ENCODE measurements around the gene EDN2. TPM values are rescaled to one million over a fixed set of nuclear protein-coding genes. Genes with fewer than 3 reads are reported as not detected.
A peak's percentile ranks its signal among the peaks of the same experiment; 100 is the strongest.

EDN2 gene
- total RNA-seq, 1 donor from 2014 or later: not detected

DNA sequence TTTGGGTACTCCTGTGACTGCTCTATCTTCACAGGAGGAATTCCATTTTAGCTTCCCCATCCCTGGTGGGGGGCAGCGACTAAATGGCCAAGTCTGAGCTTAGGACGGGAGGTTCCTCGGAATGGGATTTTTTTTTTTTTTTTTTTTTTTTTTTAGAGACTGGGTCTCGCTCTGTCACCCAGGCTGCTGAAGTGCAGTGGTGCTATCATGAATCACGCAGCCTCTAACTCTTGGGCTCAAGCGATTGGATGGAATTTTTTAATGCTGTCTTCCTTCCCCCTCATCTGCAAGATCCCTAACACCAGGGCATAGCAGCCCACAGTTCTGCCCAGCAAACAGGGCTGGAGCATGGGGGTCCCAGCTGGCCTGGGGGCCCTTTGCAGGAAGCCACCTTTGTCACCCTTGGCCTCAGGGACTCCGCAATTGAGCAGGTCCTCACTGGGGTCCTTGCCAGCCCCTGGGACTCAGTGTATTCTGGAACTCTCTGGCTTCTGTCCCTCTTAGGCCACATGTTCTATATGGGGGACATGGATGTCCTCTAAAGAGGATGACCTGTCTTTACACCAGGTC, 13.1 kb upstream of the EDN2 start:
- TF ChIP-seq, protein P1, sequence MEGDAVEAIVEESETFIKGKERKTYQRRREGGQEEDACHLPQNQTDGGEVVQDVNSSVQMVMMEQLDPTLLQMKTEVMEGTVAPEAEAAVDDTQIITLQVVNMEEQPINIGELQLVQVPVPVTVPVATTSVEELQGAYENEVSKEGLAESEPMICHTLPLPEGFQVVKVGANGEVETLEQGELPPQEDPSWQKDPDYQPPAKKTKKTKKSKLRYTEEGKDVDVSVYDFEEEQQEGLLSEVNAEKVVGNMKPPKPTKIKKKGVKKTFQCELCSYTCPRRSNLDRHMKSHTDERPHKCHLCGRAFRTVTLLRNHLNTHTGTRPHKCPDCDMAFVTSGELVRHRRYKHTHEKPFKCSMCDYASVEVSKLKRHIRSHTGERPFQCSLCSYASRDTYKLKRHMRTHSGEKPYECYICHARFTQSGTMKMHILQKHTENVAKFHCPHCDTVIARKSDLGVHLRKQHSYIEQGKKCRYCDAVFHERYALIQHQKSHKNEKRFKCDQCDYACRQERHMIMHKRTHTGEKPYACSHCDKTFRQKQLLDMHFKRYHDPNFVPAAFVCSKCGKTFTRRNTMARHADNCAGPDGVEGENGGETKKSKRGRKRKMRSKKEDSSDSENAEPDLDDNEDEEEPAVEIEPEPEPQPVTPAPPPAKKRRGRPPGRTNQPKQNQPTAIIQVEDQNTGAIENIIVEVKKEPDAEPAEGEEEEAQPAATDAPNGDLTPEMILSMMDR (IDR thresholded peaks at IDR 0.05; ENCODE audit: unreplicated experiment): no peak
- peak overlapping the region; percentile 78 for H3K27ac Mint-ChIP-seq
- H3K4me1 Mint-ChIP-seq (ENCODE audit: low read depth): peaks cover 1% of the 10 kb centered on the region
- no peak for DNase-seq (ENCODE audit: low spot score, unreplicated experiment)
- H3K27me3 Mint-ChIP-seq: peaks cover 12% of the 10 kb centered on the region
- no peaks in the 10 kb centered on the region for H3K9me3 Mint-ChIP-seq (ENCODE audit: low read depth)
- H3K4me3 Mint-ChIP-seq (ENCODE audit: low read depth): no peak overlapping the region
- H3K36me3 Mint-ChIP-seq (ENCODE audit: insufficient read depth): no peaks in the 10 kb centered on the region

DNA sequence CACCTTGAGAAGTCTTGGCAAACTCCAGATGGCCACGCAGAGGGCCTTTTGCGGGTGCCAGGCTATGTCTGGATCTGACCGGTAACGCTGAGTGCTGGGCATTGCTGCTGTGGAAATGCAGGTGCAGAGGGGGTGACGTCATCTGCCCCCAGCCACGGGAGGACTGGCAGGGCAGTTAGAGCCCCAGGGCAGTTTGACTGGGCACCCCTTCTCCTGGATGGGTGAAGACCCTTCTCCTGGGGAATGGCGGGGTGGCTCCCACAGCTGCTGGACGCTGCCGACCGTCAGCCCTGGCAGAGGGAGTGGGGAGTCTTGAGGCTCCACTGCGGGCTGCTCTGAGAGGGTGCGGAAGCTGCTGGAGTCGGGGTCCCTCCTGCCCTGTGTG, 12.6 kb upstream of the EDN2 start:
- no peak for DNase-seq (ENCODE audit: low spot score, unreplicated experiment)
- Mint-ChIP-seq H3K27ac (peak overlapping the region; percentile 62), H3K4me1 (ENCODE audit: low read depth) (peaks cover 1% of the 10 kb centered on the region), H3K9me3 (ENCODE audit: low read depth) (no peaks in the 10 kb centered on the region), H3K36me3 (ENCODE audit: insufficient read depth) (no peaks in the 10 kb centered on the region), H3K4me3 (ENCODE audit: low read depth) (no peak overlapping the region), H3K27me3 (peaks cover 12% of the 10 kb centered on the region)
- TF ChIP-seq, protein P1 (IDR thresholded peaks at IDR 0.05; ENCODE audit: unreplicated experiment): no peak

DNA sequence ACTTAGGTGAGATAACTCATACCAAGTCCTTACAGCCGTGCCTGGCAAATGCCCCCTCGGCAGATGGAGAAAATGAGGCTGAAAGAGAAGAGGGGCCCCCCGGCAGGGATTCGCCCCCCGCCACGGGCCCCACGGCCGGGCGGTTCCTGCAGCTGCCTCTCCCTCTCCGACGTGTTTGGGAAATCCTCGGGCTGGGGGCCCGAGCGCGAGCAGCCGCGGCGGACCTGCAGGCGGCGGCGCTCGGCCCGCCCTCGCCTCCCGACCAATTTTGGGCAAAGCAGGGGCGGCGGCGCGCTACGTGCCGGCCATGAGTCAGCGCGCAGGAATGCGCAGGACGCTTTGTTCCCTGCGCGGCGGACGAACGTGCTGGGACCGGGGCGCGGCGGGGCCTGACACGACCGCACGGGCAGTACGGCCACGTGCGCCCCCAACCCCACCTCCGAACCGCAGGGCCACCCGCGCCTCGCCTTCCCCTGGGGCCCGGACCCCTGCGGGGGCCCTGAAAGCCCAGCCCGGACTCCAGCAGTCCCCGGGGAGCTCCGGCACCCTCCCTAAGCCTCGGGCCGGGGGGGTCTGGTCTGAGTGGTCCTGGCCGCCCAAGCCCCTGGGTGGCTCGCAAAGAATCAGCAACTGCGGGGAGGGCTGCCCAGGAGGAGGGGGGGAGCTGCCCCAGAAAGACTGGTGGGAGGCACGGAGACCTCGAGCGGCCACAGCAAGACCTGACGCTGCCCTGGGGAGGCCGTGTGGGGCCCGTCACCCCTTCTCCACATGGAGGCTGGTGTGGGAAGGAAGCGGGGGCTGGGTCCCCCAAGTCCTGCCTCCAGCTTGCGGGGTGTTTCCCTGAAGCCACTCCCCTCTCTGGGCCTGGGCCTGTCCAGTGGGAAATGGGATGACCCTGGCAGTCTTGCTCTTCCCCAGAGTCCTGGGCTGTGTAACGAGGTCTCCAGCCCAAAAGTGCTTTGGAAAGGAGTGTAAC, 11.9 kb upstream of the EDN2 start:
- Mint-ChIP-seq H3K36me3 (ENCODE audit: insufficient read depth) (no peaks in the 10 kb centered on the region), H3K4me3 (ENCODE audit: low read depth) (no peak overlapping the region), H3K27me3 (peaks cover 12% of the 10 kb centered on the region), H3K27ac (peak overlapping the region; percentile 86), H3K4me1 (ENCODE audit: low read depth) (peaks cover 1% of the 10 kb centered on the region), H3K9me3 (ENCODE audit: low read depth) (no peaks in the 10 kb centered on the region)
- TF ChIP-seq, protein P1 (IDR thresholded peaks at IDR 0.05; ENCODE audit: unreplicated experiment): no peak
- peak; percentile 65 for DNase-seq (ENCODE audit: low spot score, unreplicated experiment)

DNA sequence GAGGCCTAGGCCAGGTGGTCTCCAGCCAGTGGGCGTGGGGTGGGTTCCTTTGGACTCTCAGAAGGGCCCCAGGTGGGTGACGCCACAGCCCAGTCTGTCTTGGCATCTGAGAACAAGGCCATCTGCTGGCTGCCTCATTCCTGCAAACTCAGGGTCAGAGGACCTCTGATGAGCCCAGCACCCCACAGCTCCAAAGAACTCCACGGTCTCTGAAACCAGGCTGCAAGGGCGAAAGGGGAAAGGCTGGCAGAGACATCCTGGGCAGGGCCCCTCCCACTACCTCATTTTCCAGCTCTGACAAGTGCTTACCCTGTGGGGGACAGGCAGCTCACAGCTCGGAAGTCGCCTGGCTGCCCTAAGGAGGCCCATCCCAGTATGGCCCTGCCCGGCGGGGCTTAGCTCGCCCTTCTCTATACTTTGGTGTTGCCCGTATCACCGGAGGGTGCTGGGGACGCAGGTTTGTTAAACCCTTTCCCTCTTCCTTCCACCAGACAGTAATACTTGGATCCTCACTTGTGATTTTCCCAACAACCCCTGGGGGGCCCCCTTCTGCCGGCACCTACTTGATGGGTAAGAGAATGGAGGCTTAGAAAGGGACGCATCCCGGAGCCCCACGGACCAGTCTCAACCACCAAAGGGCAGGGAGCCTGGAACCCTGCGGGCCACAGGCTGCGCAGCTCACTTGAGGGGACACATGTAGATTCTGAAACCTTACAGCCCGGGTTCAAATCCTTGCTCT, 10.9 kb upstream of the EDN2 start:
- Mint-ChIP-seq H3K27ac (peak overlapping the region; percentile 86), H3K4me3 (ENCODE audit: low read depth) (no peak overlapping the region), H3K36me3 (ENCODE audit: insufficient read depth) (no peaks in the 10 kb centered on the region), H3K4me1 (ENCODE audit: low read depth) (peaks cover 1% of the 10 kb centered on the region), H3K27me3 (peaks cover 12% of the 10 kb centered on the region), H3K9me3 (ENCODE audit: low read depth) (no peaks in the 10 kb centered on the region)
- TF ChIP-seq, protein P1 (IDR thresholded peaks at IDR 0.05; ENCODE audit: unreplicated experiment): peak; percentile 23
- DNase-seq (ENCODE audit: low spot score, unreplicated experiment): no peak

Data from progenitor cell of endocrine pancreas (in vitro differentiated cells).